HG03442 (cell line): Measurements from ENCODE around the gene YOD1.

Experiments used
- ATAC-seq: cut with Tn5 transposase; IDR thresholded peaks from one replicate; pipeline ENCODE4 v1.9.1; 2021; ENCODE audit warnings: mild to moderate bottlenecking, moderate library complexity; ENCODE audit not compliant: unreplicated experiment

YOD1 gene

GRCh38 chr1:207073906-207074820 lies 23.2 kb upstream of the YOD1 start:
- no peak for ATAC-seq

GRCh38 chr1:207072233-207072632 lies 21.2 kb upstream of the YOD1 start:
- ATAC-seq, result no peak

GRCh38 chr1:207071426-207071825 lies 20.4 kb upstream of the YOD1 start:
- ATAC-seq, result no peak

GRCh38 chr1:207070811-207071210 lies 19.8 kb upstream of the YOD1 start:
- no peak for ATAC-seq

GRCh38 chr1:207069858-207070506 lies 19.0 kb upstream of the YOD1 start:
- ATAC-seq, result no peak

GRCh38 chr1:207069061-207069460 lies 18.1 kb upstream of the YOD1 start:
- no peak for ATAC-seq

- no peak for ATAC-seq
Observed at GRCh38 chr1:207067665-207068064, 16.7 kb upstream of the YOD1 start.

- no peak for ATAC-seq
Observed at GRCh38 chr1:207067185-207067584, 16.2 kb upstream of the YOD1 start.

GRCh38 chr1:207064561-207064960 lies 13.6 kb upstream of the YOD1 start:
- ATAC-seq, result no peak

GRCh38 chr1:207063014-207063413 lies 12.0 kb upstream of the YOD1 start:
- ATAC-seq, result no peak

GRCh38 chr1:207062058-207062457 lies 11.1 kb upstream of the YOD1 start:
- ATAC-seq, result no peak

- ATAC-seq, result no peak
Observed at GRCh38 chr1:207060596-207060995, 9.6 kb upstream of the YOD1 start.

- ATAC-seq, result no peak
Observed at GRCh38 chr1:207059881-207060280, 8.9 kb upstream of the YOD1 start.

GRCh38 chr1:207058878-207059867 lies 8.2 kb upstream of the YOD1 start:
- ATAC-seq, result no peak

- no peak for ATAC-seq
Observed at GRCh38 chr1:207058252-207058651, 7.2 kb upstream of the YOD1 start.

GRCh38 chr1:207056673-207057072 lies 5.7 kb upstream of the YOD1 start:
- ATAC-seq, result no peak

GRCh38 chr1:207055386-207056001 lies 4.5 kb upstream of the YOD1 start:
- ATAC-seq, result no peak

- no peak for ATAC-seq
Observed at GRCh38 chr1:207054491-207054890, 3.5 kb upstream of the YOD1 start.

GRCh38 chr1:207052911-207053769 lies 2.1 kb upstream of the YOD1 start, which contains the start of gene PFKFB2:
Gene PFKFB2 (plus strand): TSS chr1:207053275. CDS start chr1:207054718, 1,443 bp downstream.
- peak; percentile 71 for ATAC-seq
